B cell (primary cell): ENCODE results near the gene EIF3J. TPM values are rescaled to one million over a fixed set of nuclear protein-coding genes. Genes with fewer than 3 reads are reported as not detected.

Source experiments
- ATAC-seq: fragments of 200-7000 bp; cut with Tn5 transposase; one replicate; pipeline ENCODE4 v1.10.0; 2021; ENCODE audit warnings: low read depth, mild to moderate bottlenecking, moderate number of reproducible peaks, moderate library complexity
- CTCF ChIA-PET: fragments of 350-600 bp; sonication (Branson Sonifier 250); formaldehyde crosslinking; loops from one replicate; lab custom pipeline; 2021; ENCODE audit warnings: antibody characterized with exemption, inconsistent platforms; lab: Charles Lee
- POLR2A ChIA-PET: fragments of 350-600 bp; sonication (Branson Sonifier 250); formaldehyde crosslinking; loops from one replicate; lab custom pipeline; 2021; ENCODE audit warnings: antibody characterized with exemption; lab: Charles Lee
- DNase-seq: peaks from one replicate; pipeline ENCODE4 v3.0.0; 2013
- H2AFZ ChIP-seq: 2 replicates; pipeline ENCODE4 v1.6.1; 2012; ENCODE audit warnings: mild to moderate bottlenecking, low read depth, low read length; ENCODE audit not compliant: insufficient read depth, poor library complexity, severe bottlenecking
- H3K27ac ChIP-seq, 2 donors: 1 replicate in 1 of 2; 2 replicates in 1 of 2; pipeline ENCODE4 v1.5.1; 2012 to 2013; ENCODE audit warnings: low read length in 2 of 2, mild to moderate bottlenecking in 2 of 2, moderate library complexity in 1 of 2
- H3K27me3 ChIP-seq, 4 experiments: fragments of 200-600 bp in 1 of 4; sonication (generic) in 1 of 4; replicated peaks in 1 of 4; 1 replicate in 2 of 4; 2 replicates in 2 of 4; pipeline versions ENCODE4 v1.6.1 to v1.7.0; 2013 to 2016; ENCODE audit warnings: low read length in 3 of 4, mild to moderate bottlenecking in 2 of 4, mixed read lengths in 1 of 4, moderate library complexity in 1 of 4; ENCODE audit not compliant: insufficient read depth in 4 of 4, control insufficient read depth in 3 of 4; ENCODE audit errors: control extremely low read depth in 1 of 4
- H3K36me3 ChIP-seq, 2 experiments: replicated peaks in 1 of 2; 1 replicate in 1 of 2; 2 replicates in 1 of 2; pipeline versions ENCODE4 v1.6.1 to v1.7.1; 2013; ENCODE audit warnings: low read length in 1 of 2; ENCODE audit not compliant: insufficient read depth in 2 of 2, control insufficient read depth in 1 of 2; ENCODE audit errors: control extremely low read depth in 1 of 2, extremely low read depth in 1 of 2
- H3K4me1 ChIP-seq, 2 donors: fragments of 200-600 bp in 1 of 2; sonication (generic) in 1 of 2; 1 replicate in 1 of 2; 2 replicates in 1 of 2; pipeline versions ENCODE4 v1.5.1 to v1.6.1; 2013 to 2017; ENCODE audit warnings: low read length in 2 of 2; ENCODE audit not compliant: control insufficient read depth in 2 of 2, insufficient read depth in 2 of 2
- H3K4me2 ChIP-seq: replicated peaks from 2 replicates; pipeline ENCODE3; 2012; ENCODE audit warnings: mild to moderate bottlenecking, low read depth, low read length; ENCODE audit not compliant: poor library complexity, severe bottlenecking
- H3K4me3 ChIP-seq, 5 experiments: fragments of 200-600 bp in 1 of 5; sonication (generic) in 1 of 5; 1 replicate in 3 of 5; 2 replicates in 2 of 5; pipeline versions ENCODE4 v1.5.1 to v1.7.0; 2011 to 2016; ENCODE audit warnings: low read length in 4 of 5, mild to moderate bottlenecking in 4 of 5, low read depth in 2 of 5, control low read depth in 1 of 5, moderate library complexity in 1 of 5; ENCODE audit not compliant: insufficient read depth in 1 of 5; ENCODE audit errors: control extremely low read depth in 1 of 5, extremely low read depth in 1 of 5
- H3K79me2 ChIP-seq: fragments of 200-600 bp; sonication (generic); one replicate; pipeline ENCODE4 v1.6.0; 2016; ENCODE audit warnings: low read length; ENCODE audit not compliant: control insufficient read depth, insufficient read depth
- H3K9ac ChIP-seq: fragments of 200-600 bp; sonication (generic); 2 replicates; pipeline ENCODE4 v1.6.1; 2017; ENCODE audit warnings: mild to moderate bottlenecking, low read length, moderate library complexity
- H3K9me3 ChIP-seq, 3 donors: one replicate each; pipeline versions ENCODE4 v1.6.1 to v1.7.1; 2013; ENCODE audit warnings: low read length in 2 of 3; ENCODE audit not compliant: control insufficient read depth in 2 of 3, insufficient read depth in 1 of 3; ENCODE audit errors: control extremely low read depth in 1 of 3
- H4K20me1 ChIP-seq: 2 replicates; pipeline ENCODE4 v1.6.0; 2012; ENCODE audit warnings: mild to moderate bottlenecking, low read length; ENCODE audit not compliant: insufficient read depth, control insufficient read depth, poor library complexity, severe bottlenecking
- H3K27ac Mint-ChIP-seq: one replicate; pipeline ENCODE4 v1.8.0; 2021; ENCODE audit warnings: mixed read lengths
- H3K27me3 Mint-ChIP-seq: one replicate; pipeline ENCODE4 v1.8.0; 2021; ENCODE audit warnings: mixed read lengths
- H3K4me1 Mint-ChIP-seq: one replicate; pipeline ENCODE4 v1.8.0; 2021; ENCODE audit warnings: mixed read lengths
- H3K4me3 Mint-ChIP-seq: one replicate; pipeline ENCODE4 v1.8.0; 2021; ENCODE audit warnings: mixed read lengths
- H3K9me3 Mint-ChIP-seq: one replicate; pipeline ENCODE4 v1.8.0; 2022; ENCODE audit warnings: mixed read lengths; ENCODE audit not compliant: insufficient read depth
- CTCF ChIP-seq: fragments of 200-600 bp; IDR thresholded peaks from one replicate; pipeline ENCODE4 v1.8.0; 2022; ENCODE audit warnings: antibody characterized with exemption, mild to moderate bottlenecking
- EZH2 ChIP-seq: IDR thresholded peaks from 2 replicates; pipeline ENCODE4 v1.6.1; 2012; ENCODE audit warnings: borderline replicate concordance, low read depth, mild to moderate bottlenecking, moderate library complexity, low read length; ENCODE audit not compliant: insufficient read depth, poor library complexity, severe bottlenecking
- WGBS: methylation state at CpG from one replicate; pipeline ENCODE4 v1.1.5; 2013; ENCODE audit warnings: missing lambda C conversion rate; ENCODE audit not compliant: insufficient coverage; 5-methylcytosine and 5-hydroxymethylcytosine counted together
- intact Hi-C: fragments of 100-400 bp; cut with micrococcal nuclease; formaldehyde crosslinking; loops from one replicate; pipeline ENCODE4 v1.10.0; 2022
- polyA plus RNA-seq: library from polyadenylated mRNA; depleted of rRNA; stranded (reverse); fragments of >200 nt; gene quantifications from 2 replicates; pipeline ENCODE4 v1.2.3, GENCODE V29; 2012
- total RNA-seq, 2 donors: library from RNA; stranded (reverse); fragments of 120-200 nt in 1 of 2; gene quantifications; 1 replicate in 1 of 2; 2 replicates in 1 of 2; pipeline versions ENCODE4 v1.2.3 to v1.2.4, GENCODE V29; 2013 to 2022

Gene EIF3J
- total and polyA plus RNA-seq, 2 donors (not counting 1 experiment from before 2014, with no cell fraction given), result 16.5 to 66.7 TPM

- H3K27ac ChIP-seq, result peak overlapping the region in 1 of 2 donors; percentile 17
- H3K4me3 ChIP-seq, result no peak overlapping the region
- H3K9ac ChIP-seq, result no peak overlapping the region
- no peak overlapping the region for H2AFZ ChIP-seq
- Mint-ChIP-seq H3K4me1 (peaks cover 7% of the 10 kb centered on the region), H3K27ac (no peak overlapping the region), H3K4me3 (no peak overlapping the region), H3K27me3 (no peaks in the 10 kb centered on the region), H3K9me3 (no peaks in the 10 kb centered on the region)
- WGBS, result 100% methylated on average over 4 of the region's 5 CpGs
- no peak for ATAC-seq
- peaks cover 40 to 77% of the 10 kb centered on the region in 2 experiments for H3K36me3 ChIP-seq
- H3K4me1 ChIP-seq, result peaks cover 4 to 5% of the 10 kb centered on the region in 2 donors
- ChIA-PET POLR2A (no interaction called here), CTCF (interaction anchor here (1.0 to 3.5 kb wide), 9 partner anchors 10 to 150 kb away, joined by 3 to 33 read pairs (median 4); partner anchors contain the start of genes SPG11 and TRIM69)
- H3K27me3 ChIP-seq, result no peaks in the 10 kb centered on the region
- DNase-seq, result no peak
- TF ChIP-seq CTCF, result no peak
- no peak for TF ChIP-seq EZH2
- no peaks in the 10 kb centered on the region for H4K20me1 ChIP-seq
- no peaks in the 10 kb centered on the region for H3K79me2 ChIP-seq
- intact Hi-C loops, result loop anchor here (10.0 kb wide), 1 partner anchor 336 kb away; no protein-coding TSS in a partner anchor
- H3K9me3 ChIP-seq, result no peaks in the 10 kb centered on the region
- H3K4me2 ChIP-seq, result no peak overlapping the region
Observed at GRCh38 chr15:44588541-44588940, 51.6 kb downstream of the EIF3J start.

GRCh38 chr15:44591326-44591725 lies 54.4 kb downstream of the EIF3J start:
- no peak overlapping the region for H3K27ac ChIP-seq
- DNase-seq (no peak), ATAC-seq (no peak)
- intact Hi-C loops, result no loop called here
- no peaks in the 10 kb centered on the region for H3K9me3 ChIP-seq
- H2AFZ ChIP-seq, result no peak overlapping the region
- H4K20me1 ChIP-seq, result no peaks in the 10 kb centered on the region
- H3K27ac Mint-ChIP-seq, result no peak overlapping the region
- no peak overlapping the region for H3K4me3 Mint-ChIP-seq
- no peak overlapping the region for H3K4me3 ChIP-seq
- H3K36me3 ChIP-seq, result peaks cover 30 to 81% of the 10 kb centered on the region in 2 experiments
- 100% methylated on average over 1 of the region's 1 CpG for WGBS
- H3K4me1 Mint-ChIP-seq, result peaks cover 10% of the 10 kb centered on the region
- H3K9ac ChIP-seq, result no peak overlapping the region
- no peak overlapping the region for H3K4me2 ChIP-seq
- no peaks in the 10 kb centered on the region for H3K9me3 Mint-ChIP-seq
- POLR2A ChIA-PET, result interaction anchor here (0.6 kb wide), 1 partner anchor 146 kb away, joined by 3 read pairs; no protein-coding TSS in a partner anchor
- peaks cover 5 to 8% of the 10 kb centered on the region in 2 donors for H3K4me1 ChIP-seq
- CTCF ChIA-PET, result interaction anchor here (1.7 to 3.0 kb wide), 2 partner anchors 72 to 146 kb away, joined by 4 to 42 read pairs; partner anchors contain the start of genes SPG11 and TRIM69
- no peaks in the 10 kb centered on the region for H3K27me3 Mint-ChIP-seq
- no peaks in the 10 kb centered on the region for H3K27me3 ChIP-seq
- TF ChIP-seq CTCF (no peak), EZH2 (no peak)
- no peaks in the 10 kb centered on the region for H3K79me2 ChIP-seq
